ENCODE measurements around the gene UQCR10. TPM values are rescaled to one million over a fixed set of nuclear protein-coding genes. Genes with fewer than 3 reads are reported as not detected.

Gene UQCR10
- total and polyA plus RNA-seq, 2 of the 4 experiments (the other 2 are of a cell fraction): 103 to 260 TPM

DNA sequence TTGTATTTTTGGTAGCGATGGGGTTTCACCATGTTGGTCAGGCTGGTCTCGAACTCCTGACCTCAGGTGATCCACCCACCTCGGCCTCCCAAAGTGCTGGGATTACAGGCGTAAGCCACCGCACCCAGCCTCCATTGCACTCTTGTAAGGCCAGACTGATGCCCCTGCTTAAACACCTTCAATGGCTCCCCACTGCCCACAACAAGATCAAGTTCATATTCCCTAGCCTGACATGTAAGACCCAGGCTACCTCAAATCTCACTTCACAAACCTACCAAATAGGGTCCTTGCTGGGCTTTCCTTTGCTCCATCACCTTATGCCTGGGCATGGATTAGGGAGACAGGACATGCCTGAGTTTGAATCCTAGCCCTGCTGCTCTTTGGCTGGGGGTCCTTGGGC lies 13.1 kb downstream of the UQCR10 start:
- Histone ChIP-seq H3K4me2 (ENCODE audit: low read depth, low read length) (peak overlapping the region; percentile 16; the same call in 1 of the 2 replicates), H3K9me1 (ENCODE audit: insufficient read depth, low read length) (peaks cover 18% of the 10 kb centered on the region), H3K27ac (ENCODE audit: insufficient read depth, low read length) (peak overlapping the region; percentile 54), H3K27me3 (ENCODE audit: control insufficient read depth, insufficient read depth, low read length) (no peaks in the 10 kb centered on the region), H4K20me1 (ENCODE audit: insufficient read depth, low read length) (no peaks in the 10 kb centered on the region), H2BK15ac (ENCODE audit: low read depth, low read length) (peak overlapping the region; percentile 86; the same call in 2 of the 3 replicates), H3K4me1 (ENCODE audit: control insufficient read depth, insufficient read depth, low read length) (peaks cover 31% of the 10 kb centered on the region), H3K79me1 (ENCODE audit: low read depth in 1 of 2, low read length in 2 of 2) (peaks cover 0 to 12% of the 10 kb centered on the region in 2 experiments; a peak in 2 of 4 replicates), H2BK5ac (ENCODE audit: low read depth, low read length, poor library complexity, severe bottlenecking) (peak overlapping the region; percentile 96), H3K18ac (ENCODE audit: low read depth, low read length) (peak overlapping the region; percentile 90), H2AFZ (replicated peaks; ENCODE audit: low read length, poor library complexity) (no peak overlapping the region), H3K56ac (ENCODE audit: extremely low read depth, insufficient read depth, low read length) (peak overlapping the region; percentile 69; the same call in 1 of the 2 replicates), H2BK120ac (ENCODE audit: low read depth, low read length) (peak overlapping the region; percentile 99), H3K9ac (ENCODE audit: low read depth, low read length) (no peak overlapping the region), H4K8ac (ENCODE audit: low read depth in 2 of 2, low read length in 2 of 2) (peak overlapping the region; percentile 63 to 99), H3K36me3 (ENCODE audit: control insufficient read depth, insufficient read depth, low read length) (no peaks in the 10 kb centered on the region), H2AK5ac (ENCODE audit: low read depth, low read length) (peak overlapping the region; percentile 95), H3K14ac (replicated peaks; ENCODE audit: low read depth, low read length) (peak overlapping the region; percentile 46), H3K4ac (ENCODE audit: low read depth, low read length) (peak overlapping the region; percentile 98), H3K9me3 (ENCODE audit: control insufficient read depth, insufficient read depth, low read length) (no peaks in the 10 kb centered on the region), H2AK9ac (replicated peaks; ENCODE audit: low read depth, low read length, poor library complexity) (peak overlapping the region; percentile 74), H4K5ac (ENCODE audit: low read depth, low read length) (peak overlapping the region; percentile 78), H3K23ac (ENCODE audit: low read depth, low read length) (peak overlapping the region; percentile 89), H3K4me3 (ENCODE audit: insufficient read depth, low read depth, low read length) (no peak overlapping the region), H4K91ac (ENCODE audit: insufficient read depth, low read depth, low read length) (peak overlapping the region; percentile 99), H2BK20ac (ENCODE audit: low read depth, low read length) (peak overlapping the region; percentile 98)
- intact Hi-C loops (cut with micrococcal nuclease) (no loop called here), in situ Hi-C loops (cut with MboI; ENCODE audit: low sequenced_read_pairs) (no loop called here), dilution Hi-C loops (cut with HindIII; ENCODE audit: low sequenced_read_pairs, unreplicated experiment) (no loop called here)
- WGBS, 2 experiments (ENCODE audit: extremely low coverage in 2 of 2, insufficient read length in 1 of 2): no CpG with 5 or more reads among the region's 5 CpGs
- POLR2A ChIA-PET (ENCODE audit: unreplicated experiment): no interaction called here
- CTCF ChIA-PET: interaction anchor here (1.7 kb wide), 1 partner anchor 225 kb away, joined by 4 read pairs; no protein-coding TSS in a partner anchor
- no TSS peak for BruUV-seq (replicated peaks)
- TF ChIP-seq POLR2A (IDR thresholded peaks at IDR 0.05; ENCODE audit: low read depth, low read length) (no peak), CEBPB (IDR thresholded peaks at IDR 0.05; ENCODE audit: low read depth, low read length) (no peak), BHLHE40 (IDR thresholded peaks at IDR 0.05; ENCODE audit: low read depth, low read length) (no peak), CHD1 (IDR thresholded peaks at IDR 0.05; ENCODE audit: low read depth, low read length) (no peak), NFE2L2 (IDR thresholded peaks at IDR 0.05; ENCODE audit: low read depth, low read length) (no peak), RAD21 (IDR thresholded peaks at IDR 0.05; ENCODE audit: low read length) (no peak), FOS (IDR thresholded peaks at IDR 0.05; ENCODE audit: low read depth, low read length) (no peak)
- TF ChIP-seq, protein P1, sequence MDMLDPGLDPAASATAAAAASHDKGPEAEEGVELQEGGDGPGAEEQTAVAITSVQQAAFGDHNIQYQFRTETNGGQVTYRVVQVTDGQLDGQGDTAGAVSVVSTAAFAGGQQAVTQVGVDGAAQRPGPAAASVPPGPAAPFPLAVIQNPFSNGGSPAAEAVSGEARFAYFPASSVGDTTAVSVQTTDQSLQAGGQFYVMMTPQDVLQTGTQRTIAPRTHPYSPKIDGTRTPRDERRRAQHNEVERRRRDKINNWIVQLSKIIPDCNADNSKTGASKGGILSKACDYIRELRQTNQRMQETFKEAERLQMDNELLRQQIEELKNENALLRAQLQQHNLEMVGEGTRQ (IDR thresholded peaks at IDR 0.05; ENCODE audit: low read depth, low read length): no peak
- TF ChIP-seq, protein P2, sequence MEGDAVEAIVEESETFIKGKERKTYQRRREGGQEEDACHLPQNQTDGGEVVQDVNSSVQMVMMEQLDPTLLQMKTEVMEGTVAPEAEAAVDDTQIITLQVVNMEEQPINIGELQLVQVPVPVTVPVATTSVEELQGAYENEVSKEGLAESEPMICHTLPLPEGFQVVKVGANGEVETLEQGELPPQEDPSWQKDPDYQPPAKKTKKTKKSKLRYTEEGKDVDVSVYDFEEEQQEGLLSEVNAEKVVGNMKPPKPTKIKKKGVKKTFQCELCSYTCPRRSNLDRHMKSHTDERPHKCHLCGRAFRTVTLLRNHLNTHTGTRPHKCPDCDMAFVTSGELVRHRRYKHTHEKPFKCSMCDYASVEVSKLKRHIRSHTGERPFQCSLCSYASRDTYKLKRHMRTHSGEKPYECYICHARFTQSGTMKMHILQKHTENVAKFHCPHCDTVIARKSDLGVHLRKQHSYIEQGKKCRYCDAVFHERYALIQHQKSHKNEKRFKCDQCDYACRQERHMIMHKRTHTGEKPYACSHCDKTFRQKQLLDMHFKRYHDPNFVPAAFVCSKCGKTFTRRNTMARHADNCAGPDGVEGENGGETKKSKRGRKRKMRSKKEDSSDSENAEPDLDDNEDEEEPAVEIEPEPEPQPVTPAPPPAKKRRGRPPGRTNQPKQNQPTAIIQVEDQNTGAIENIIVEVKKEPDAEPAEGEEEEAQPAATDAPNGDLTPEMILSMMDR (conservative IDR thresholded peaks at IDR 0.05; ENCODE audit: low read depth, low read length): no peak
- TF ChIP-seq, protein P3, sequence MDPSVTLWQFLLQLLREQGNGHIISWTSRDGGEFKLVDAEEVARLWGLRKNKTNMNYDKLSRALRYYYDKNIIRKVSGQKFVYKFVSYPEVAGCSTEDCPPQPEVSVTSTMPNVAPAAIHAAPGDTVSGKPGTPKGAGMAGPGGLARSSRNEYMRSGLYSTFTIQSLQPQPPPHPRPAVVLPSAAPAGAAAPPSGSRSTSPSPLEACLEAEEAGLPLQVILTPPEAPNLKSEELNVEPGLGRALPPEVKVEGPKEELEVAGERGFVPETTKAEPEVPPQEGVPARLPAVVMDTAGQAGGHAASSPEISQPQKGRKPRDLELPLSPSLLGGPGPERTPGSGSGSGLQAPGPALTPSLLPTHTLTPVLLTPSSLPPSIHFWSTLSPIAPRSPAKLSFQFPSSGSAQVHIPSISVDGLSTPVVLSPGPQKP (IDR thresholded peaks at IDR 0.05; ENCODE audit: borderline replicate concordance, low read depth, low read length): no peak
- ATAC-seq (ENCODE audit: low read depth) (no peak), DNase-seq (no peak)
